KOPT-K1 (cell line): ENCODE measurements around the gene PXDC1.
"Not testable (repeated sequence)": the region's sequence is repeated elsewhere in the genome, so short reads cannot be mapped to it uniquely, and the experiment has no call there.

ENCODE experiments used
- H3K27ac ChIP-seq: fragments of 200-600 bp; sonication (generic); 2 replicates; pipeline ENCODE4 v1.5.1; 2016; ENCODE audit warnings: antibody characterized with exemption, mild to moderate bottlenecking, low read depth, low read length; ENCODE audit not compliant: poor library complexity, severe bottlenecking
- H3K36me3 ChIP-seq: fragments of 200-600 bp; sonication (generic); 2 replicates; pipeline ENCODE4 v1.5.1; 2017; ENCODE audit warnings: antibody characterized with exemption, mild to moderate bottlenecking, low read length, moderate library complexity; ENCODE audit not compliant: insufficient read depth
- H3K9me3 ChIP-seq: fragments of 200-600 bp; sonication (generic); 2 replicates; pipeline ENCODE4 v1.5.1; 2017; ENCODE audit warnings: antibody characterized with exemption, low read length, mild to moderate bottlenecking; ENCODE audit not compliant: insufficient read depth, poor library complexity, severe bottlenecking

The PXDC1 gene

DNA sequence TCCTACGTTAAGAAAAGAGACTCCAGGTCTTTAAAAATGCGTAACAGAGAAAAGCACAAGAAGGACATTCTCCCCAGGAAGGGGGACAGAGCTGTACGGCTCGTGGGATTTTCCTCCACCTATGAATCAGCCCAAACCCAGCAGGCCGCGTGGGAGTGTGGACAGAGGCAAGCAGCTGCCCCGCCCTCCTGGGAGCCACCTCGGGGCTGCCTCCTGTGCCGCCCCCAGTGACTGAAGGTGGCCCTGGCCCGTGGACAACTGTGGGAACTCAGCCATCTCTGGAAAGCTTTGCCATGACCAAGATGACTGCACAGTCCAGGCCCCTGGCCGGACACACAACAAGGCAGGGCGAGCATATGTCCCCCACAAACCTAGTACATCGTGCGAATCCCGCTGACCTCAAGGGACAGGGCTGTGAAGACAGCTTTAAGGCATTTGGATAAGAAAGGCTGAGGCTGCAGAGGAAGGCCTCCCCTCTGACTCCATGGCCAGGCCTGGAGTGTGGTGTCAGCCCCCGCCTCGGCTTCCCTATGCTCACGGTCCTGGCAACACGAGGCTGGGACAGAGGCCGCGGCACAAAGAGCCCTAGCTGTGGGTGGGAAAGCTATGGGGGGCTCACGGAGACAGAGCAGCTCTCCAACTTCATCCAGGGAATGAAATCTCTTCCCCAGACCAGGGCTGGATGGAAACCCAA, 26.9 kb downstream of the PXDC1 start:
- no peak overlapping the region for H3K27ac ChIP-seq
- H3K9me3 ChIP-seq, result no peaks in the 10 kb centered on the region
- H3K36me3 ChIP-seq, result no peaks in the 10 kb centered on the region

DNA sequence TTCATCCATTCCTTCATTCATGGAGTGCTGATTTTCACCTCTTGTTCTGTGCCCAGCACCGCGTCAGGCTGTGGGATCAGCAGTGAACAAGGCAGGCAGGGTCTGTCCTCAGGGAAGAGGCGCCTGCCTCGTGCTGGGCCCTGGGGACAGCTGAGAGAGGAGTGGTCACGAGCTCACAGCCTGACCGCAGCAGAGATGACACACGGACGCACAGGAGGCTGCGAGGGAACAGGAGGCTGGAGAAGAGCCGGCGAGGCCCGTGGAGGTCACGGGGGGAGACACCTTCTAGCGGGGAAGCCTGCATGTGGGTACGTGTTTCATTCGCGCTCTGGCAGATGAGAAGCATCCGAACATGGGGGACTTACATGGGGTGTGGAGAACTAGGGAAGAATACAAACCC, 27.5 kb downstream of the PXDC1 start:
- Histone ChIP-seq H3K36me3 (no peaks in the 10 kb centered on the region), H3K9me3 (no peaks in the 10 kb centered on the region), H3K27ac (no peak overlapping the region)

DNA sequence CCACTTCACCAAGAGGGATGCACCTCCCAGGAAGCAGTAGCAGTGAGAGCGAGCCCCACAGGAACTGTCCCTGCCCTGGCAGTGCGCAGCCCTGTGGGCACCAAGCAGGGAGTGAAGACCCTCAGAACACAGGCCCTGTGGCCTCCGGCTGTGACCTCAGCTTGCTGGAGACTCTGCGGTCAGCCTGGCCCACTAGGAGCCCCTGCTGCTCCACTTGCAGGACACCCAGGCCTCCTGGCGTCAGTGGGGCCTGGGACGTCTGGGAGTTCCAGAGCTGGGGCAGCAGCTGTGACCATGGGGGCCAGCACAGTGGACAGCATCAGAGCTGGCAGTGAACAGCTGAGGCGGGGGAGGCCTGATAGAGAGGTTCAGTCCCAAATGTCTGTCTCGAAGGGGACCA, 28.3 kb downstream of the PXDC1 start:
- no peaks in the 10 kb centered on the region for H3K9me3 ChIP-seq
- no peak overlapping the region for H3K27ac ChIP-seq
- no peaks in the 10 kb centered on the region for H3K36me3 ChIP-seq

DNA sequence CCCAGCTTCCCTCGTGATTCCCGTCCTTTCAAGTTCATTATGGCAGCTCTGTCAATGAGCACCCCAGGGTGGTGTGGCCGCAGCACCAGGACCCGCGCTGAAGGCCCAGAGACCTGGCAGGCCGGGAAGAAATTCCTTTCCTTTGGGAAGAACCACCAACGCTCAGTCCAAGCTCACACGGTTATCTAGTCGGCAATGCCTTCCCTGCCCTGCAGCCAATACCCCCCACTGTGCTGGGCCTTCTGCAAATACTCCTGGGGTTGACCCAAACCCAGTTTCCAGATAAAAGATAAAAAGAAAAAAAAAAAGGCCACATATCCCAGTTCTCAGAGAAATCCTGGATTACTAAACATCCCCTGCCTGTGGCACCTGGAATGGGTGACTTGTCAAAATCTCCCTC, 28.7 kb downstream of the PXDC1 start:
- Histone ChIP-seq H3K27ac (no peak overlapping the region), H3K36me3 (no peaks in the 10 kb centered on the region), H3K9me3 (no peaks in the 10 kb centered on the region)

DNA sequence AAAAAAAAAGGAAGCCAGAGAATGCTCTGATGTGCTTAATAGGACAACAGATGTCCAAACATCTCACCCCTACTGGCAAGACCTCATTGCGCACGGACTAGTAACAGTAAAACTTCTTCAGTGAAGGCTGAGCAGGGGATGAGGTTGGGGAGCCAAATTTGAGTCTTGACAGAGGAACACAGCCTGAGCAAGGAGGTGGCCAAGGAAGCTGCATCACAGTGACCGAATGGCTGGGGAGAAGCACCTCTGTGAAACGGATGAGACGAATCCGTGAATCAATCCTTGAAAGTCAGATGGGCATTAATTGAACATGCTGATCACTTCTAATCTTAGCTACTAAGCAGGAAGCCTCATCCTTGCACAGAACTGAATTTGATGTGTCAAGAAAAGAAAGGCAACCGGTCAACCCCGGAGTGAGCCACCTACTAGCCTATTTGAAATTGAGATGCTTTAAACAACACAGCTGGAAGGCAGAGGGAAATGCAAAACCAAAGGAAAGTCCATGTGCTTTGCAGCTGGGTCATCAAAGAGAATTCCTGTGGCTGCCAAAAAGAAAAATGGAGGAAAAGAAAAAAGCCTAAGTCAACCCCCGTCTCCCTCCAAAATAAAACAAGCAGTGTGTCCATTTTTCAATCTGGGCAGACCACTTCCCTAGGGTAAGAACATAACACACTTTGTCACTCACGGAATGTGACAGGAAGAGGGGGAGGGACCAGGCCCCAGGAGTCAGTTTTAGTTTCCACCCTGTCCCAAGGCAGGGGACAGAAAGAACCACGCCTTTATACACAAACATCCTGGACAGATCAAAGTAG, 29.5 kb downstream of the PXDC1 start:
- H3K36me3 ChIP-seq, result no peaks in the 10 kb centered on the region
- no peak overlapping the region for H3K27ac ChIP-seq

DNA sequence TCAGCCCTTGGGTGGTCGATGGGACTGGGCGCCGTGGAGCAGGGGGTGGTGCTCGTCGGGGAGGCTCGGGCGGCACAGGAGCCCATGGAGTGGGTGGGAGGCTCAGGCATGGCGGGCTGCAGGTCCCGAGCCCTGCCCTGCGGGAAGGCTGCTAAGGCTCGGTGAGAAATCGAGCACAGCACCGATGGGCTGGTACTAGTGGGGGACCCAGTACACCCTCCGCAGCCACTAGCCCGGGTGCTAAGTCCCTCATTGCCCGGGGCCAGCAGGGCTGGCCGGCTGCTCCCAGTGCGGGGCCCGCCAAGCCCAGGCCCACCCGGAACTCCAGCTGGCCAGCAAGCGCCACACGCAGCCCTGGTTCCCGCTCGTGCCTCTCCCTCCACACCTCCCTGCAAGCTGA, 30.7 kb downstream of the PXDC1 start:
- not testable (repeated sequence) for H3K36me3 ChIP-seq, H3K9me3 ChIP-seq, H3K27ac ChIP-seq

More for the DNA sequence above, 29.5 kb downstream of the PXDC1 start:
- no peaks in the 10 kb centered on the region for H3K9me3 ChIP-seq

DNA sequence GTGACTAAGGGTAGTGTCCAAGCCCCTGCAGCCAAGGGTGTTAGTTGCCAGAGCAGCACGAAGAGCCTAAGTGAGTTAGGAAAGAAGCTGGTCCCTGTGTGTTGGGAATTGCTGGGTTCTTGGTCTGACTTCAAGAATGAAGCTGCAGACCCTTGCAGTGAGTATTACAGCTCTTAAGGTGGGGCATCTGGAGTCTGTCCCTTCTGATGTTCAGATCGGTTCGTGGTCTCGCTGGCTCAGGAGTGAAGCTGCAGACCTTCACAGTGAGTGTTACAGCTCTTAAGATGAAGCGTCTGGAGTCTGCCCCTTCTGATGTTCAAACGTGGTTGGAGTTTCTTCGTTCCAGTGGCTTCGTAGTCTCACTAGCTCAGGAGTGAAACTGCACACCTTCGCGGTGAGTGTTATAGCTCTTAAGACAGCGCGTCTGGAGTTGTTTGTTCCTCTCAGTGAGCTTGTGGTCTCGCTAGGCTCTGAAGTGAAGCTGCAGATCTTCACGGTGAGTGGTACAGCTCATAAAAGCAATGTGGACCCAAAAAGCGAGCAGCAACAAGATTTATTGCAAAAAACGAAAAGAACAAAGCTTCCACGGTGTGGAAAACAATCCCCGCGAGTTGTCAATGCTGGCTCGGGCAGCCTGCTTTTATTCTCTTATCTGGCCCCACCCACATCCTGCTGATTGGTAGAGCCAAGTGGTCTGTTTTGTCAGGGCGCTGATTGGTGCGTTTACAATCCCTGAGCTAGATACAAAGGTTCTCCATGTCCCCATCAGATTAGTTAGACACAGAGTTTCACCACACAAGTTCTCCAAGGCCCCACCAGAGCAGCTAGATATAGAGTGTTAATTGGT, 31.8 kb downstream of the PXDC1 start:
- no peak overlapping the region for H3K27ac ChIP-seq
- H3K9me3 ChIP-seq, result no peaks in the 10 kb centered on the region
- no peaks in the 10 kb centered on the region for H3K36me3 ChIP-seq

DNA sequence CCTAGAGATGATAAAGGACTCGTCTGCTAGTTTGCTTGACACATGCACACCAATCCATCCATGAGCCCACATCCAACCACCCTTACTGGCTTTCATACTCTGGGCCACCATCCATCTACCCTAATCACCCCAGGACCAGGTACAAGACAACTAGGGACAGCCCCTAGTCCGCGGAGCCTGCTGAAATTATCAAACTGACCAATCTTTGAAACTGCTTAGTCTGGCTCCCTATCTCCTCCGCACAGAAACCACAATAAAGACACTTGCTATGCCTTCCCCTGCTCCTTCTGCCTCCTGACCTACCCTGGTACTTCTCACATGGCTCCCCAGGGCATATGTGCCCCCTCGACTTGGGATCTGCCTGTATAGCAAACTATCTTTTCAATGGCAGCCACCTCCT, 33.1 kb downstream of the PXDC1 start:
- Histone ChIP-seq H3K27ac (no peak overlapping the region), H3K9me3 (no peaks in the 10 kb centered on the region), H3K36me3 (no peaks in the 10 kb centered on the region)

DNA sequence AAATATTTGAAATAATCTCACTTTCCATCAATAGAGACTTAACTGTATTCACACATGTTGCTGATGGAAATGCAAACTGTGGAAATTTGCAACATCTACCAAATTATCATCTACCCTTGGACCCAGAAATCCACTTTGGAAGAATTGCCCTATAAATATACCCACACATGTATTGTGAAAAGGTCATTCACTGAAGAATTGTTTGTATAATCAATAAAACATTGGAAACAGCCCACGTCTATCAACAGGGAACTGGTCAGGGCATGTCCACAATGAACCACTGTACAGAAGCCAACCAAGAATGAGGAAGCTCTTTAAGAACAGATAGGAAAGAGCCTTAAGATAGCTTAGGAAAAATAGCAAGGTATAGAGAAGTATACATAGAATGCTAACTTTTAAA, 36.2 kb downstream of the PXDC1 start:
- Histone ChIP-seq H3K9me3 (no peaks in the 10 kb centered on the region), H3K27ac (no peak overlapping the region), H3K36me3 (no peaks in the 10 kb centered on the region)

DNA sequence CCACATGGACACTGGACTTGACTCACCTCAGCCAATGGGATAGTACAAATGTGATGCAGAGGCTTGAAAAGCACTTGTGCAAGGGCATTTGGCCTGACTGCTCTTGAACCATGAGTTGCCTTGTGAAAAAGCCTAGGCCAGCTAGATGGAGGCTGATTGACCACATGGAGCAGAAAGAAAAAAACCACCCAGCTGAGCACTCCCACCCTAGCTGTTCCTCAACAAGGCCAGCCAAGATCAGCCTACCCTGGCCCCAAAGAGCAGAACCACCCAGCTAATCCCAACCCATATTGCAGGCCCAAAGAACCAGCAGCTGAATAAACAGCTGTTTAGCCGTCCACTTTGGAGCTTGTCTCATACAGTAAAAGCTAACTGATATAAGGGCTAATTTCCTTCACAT, 36.7 kb downstream of the PXDC1 start:
- Histone ChIP-seq H3K9me3 (no peaks in the 10 kb centered on the region), H3K27ac (no peak overlapping the region), H3K36me3 (no peaks in the 10 kb centered on the region)

DNA sequence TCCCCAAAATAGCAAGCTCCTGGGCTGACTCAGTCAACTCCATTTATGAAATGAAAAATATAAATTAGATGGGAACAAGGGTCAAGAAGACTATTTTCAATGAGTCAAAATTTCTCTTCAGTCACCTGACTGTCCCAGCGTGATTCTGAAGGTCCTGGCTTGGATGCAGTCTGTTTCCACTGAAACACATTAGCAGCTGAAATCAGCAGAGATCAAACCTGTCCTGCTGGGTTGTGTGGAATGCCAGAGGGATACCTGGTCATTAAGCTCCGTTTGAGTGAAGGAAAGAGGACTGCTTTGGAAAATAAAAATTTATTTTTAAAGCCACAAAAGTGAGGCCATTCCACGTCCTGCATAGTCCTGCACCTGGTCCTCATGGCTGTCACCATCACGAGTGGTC, 37.4 kb downstream of the PXDC1 start:
- Histone ChIP-seq H3K27ac (no peak overlapping the region), H3K36me3 (no peaks in the 10 kb centered on the region)

DNA sequence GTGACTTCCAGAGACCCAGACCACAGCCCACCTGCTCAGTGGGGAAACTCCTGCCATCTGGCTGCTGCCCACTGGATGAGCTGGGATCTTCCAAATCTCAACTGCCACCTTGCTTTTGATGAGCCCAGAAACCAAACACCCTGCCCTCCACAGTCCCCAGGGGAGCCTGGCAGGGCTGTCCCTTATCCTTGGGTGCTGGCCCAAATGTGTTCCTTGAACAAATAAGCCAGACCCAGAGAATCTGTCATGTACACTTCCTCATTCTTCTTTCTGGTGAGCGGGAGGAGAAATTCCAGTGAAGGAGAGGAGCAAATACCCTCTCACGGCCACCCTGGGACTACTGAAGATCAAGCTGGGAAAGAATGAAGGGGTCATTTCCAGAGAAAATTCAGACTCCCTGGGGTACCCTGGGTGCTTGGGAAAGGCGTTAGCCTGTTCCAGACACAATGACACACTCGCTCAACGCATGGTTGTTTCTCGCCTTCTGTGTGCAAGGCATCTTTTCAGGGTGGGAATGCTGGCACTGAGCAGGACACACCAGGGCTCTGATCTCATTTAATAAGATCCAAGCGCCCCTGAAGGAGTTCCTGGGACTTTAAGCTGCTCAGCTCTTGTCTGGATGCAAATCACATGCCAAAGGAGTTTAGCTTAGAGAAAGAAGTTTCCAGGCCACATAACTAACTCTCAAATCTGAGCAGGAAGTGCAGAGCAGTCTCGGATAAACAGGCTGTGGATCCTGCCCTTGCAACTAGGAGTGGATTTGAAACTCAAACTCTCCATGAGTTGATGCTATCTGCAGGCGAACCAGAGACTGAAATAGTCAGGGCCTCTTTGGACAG, 38.5 kb downstream of the PXDC1 start:
- H3K27ac ChIP-seq, result no peak overlapping the region
- no peaks in the 10 kb centered on the region for H3K36me3 ChIP-seq

More for the DNA sequence above, 37.4 kb downstream of the PXDC1 start:
- no peaks in the 10 kb centered on the region for H3K9me3 ChIP-seq

DNA sequence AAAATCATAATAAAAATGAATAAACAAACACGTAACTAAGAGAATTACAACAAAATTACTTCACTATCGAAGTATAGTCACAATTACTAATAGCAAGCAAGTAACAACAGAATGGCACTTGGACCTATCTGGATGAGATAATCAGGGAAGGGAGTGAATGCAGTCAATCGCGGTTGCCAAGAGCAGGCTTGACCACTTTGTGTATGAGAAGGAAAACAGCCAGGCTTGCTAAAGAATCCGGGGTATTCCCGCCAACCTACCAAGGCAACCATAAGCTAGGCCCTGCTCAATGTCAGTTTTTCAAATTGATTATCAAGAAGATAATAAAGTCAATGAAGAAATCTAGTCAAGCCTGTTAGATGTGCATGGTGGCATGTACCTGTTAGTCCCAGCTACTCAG, 39.7 kb downstream of the PXDC1 start:
- Histone ChIP-seq H3K36me3 (no peaks in the 10 kb centered on the region), H3K27ac (no peak overlapping the region), H3K9me3 (peaks cover 4% of the 10 kb centered on the region)

More for the DNA sequence above, 38.5 kb downstream of the PXDC1 start:
- H3K9me3 ChIP-seq, result no peaks in the 10 kb centered on the region

DNA sequence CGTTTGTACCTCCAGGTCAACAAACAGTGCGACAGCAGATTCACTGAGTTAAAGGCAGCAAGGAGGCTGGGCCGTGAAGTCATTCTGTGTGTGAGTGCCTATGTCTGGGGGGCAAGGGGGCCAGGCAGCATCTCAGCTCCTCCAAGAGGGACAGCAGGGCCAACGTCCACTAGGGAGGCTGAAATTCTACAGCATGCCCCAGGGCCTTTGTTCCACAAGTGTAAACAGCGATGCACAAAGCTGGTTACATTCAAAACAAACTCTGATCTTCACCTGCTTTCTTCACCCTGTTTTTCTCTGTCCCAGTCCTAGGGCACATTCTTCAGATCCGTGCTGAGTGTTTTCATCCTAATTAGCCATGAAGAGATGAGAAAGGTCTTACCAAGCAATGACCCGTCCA, 41.1 kb downstream of the PXDC1 start:
- Histone ChIP-seq H3K27ac (no peak overlapping the region), H3K36me3 (no peaks in the 10 kb centered on the region)

More for the DNA sequence above, 41.1 kb downstream of the PXDC1 start:
- peaks cover 9% of the 10 kb centered on the region for H3K9me3 ChIP-seq
